SK-N-SH treated with all-trans-retinoic acid at 6 μM for 48 hours (cell line): Measurements from ENCODE around the gene COG2.

Experiments
- CREB5 ChIP-seq: fragments of 250-450 bp; sonication (Bioruptor Pico); IDR thresholded peaks from 2 replicates; pipeline ENCODE4 v1.5.1; 2020; ENCODE audit warnings: low read depth, mild to moderate bottlenecking, moderate library complexity
- ESRRG ChIP-seq: fragments of 250-450 bp; sonication (Bioruptor Pico); IDR thresholded peaks from 2 replicates; pipeline ENCODE4 v1.6.1; 2021; ENCODE audit warnings: mild to moderate bottlenecking
- GLIS3 ChIP-seq: fragments of 250-450 bp; sonication (Bioruptor Pico); IDR thresholded peaks from 2 replicates; pipeline ENCODE4 v1.5.0; 2020; ENCODE audit warnings: mild to moderate bottlenecking, moderate library complexity
- SNAI2 ChIP-seq: fragments of 250-450 bp; sonication (Bioruptor Pico); IDR thresholded peaks from 2 replicates; pipeline ENCODE4 v1.5.0; 2020; ENCODE audit warnings: mild to moderate bottlenecking, moderate library complexity
- ZFP30 ChIP-seq: fragments of 450-650 bp; formaldehyde crosslinking; IDR thresholded peaks from 2 replicates; pipeline ENCODE4 v1.5.0; 2022; ENCODE audit warnings: mild to moderate bottlenecking, moderate library complexity

- TF ChIP-seq GLIS3 (CRISPR knock-in tag) (no peak), SNAI2 (CRISPR knock-in tag) (no peak), CREB5 (CRISPR knock-in tag) (no peak), ZFP30 (no peak), ESRRG (CRISPR knock-in tag) (no peak)
Observed at GRCh38 chr1:230712470-230712942, 70.2 kb downstream of the COG2 start.
